A549 (cell line): ENCODE measurements around the gene STPG4. TPM values are rescaled to one million over a fixed set of nuclear protein-coding genes. Genes with fewer than 3 reads are reported as not detected.

Source experiments
- ATAC-seq, 2 experiments: fragments of 200-7000 bp in 1 of 2; fragments of >200 bp in 1 of 2; cut with Nextera tagmentation in 1 of 2; cut with Tn5 transposase in 1 of 2; 3 replicates each; pipeline versions ENCODE4 v1.8.0 to v1.9.1; 2018 to 2020; ENCODE audit warnings: mild to moderate bottlenecking in 1 of 2, moderate library complexity in 1 of 2
- CTCF ChIA-PET: fragments of 300-600 bp; sonication (Branson Sonifier 250); formaldehyde crosslinking; extraction: SDS; loops from one replicate; lab custom pipeline; 2021; ENCODE audit warnings: antibody characterized with exemption, inconsistent platforms; lab: Yijun Ruan, JAX
- POLR2A ChIA-PET: fragments of 350-600 bp; formaldehyde crosslinking; extraction: SDS; loops from one replicate; lab custom pipeline; 2021; ENCODE audit warnings: antibody characterized with exemption, inconsistent platforms; lab: Yijun Ruan, JAX
- DNase-seq, 2 experiments: peaks; one replicate each; pipeline versions ENCODE4 v3.0.0 to v3.0.0-alpha.2; 2011 to 2016; ENCODE audit warnings: low read depth in 1 of 2, low spot score in 1 of 2
- FAIRE-seq: peaks from 2 replicates; lab custom pipeline; 2011; peaks lifted over from hg19 to GRCh38; lab: Jason Lieb, UNC
- H3K27ac ChIP-seq, 2 experiments: fragments of >200 bp; sonication (Bioruptor Twin); formaldehyde crosslinking; 3 replicates each; pipeline ENCODE4 v1.5.1; 2016 to 2017
- H3K4me1 ChIP-seq: fragments of >200 bp; sonication (Bioruptor Twin); formaldehyde crosslinking; 3 replicates; pipeline ENCODE4 v1.6.1; 2016
- H3K4me2 ChIP-seq: fragments of >200 bp; sonication (Bioruptor Twin); formaldehyde crosslinking; 3 replicates; pipeline ENCODE4 v1.6.1; 2016
- H3K4me3 ChIP-seq: fragments of >200 bp; sonication (Bioruptor Twin); formaldehyde crosslinking; 3 replicates; pipeline ENCODE4 v1.5.1; 2016
- H3K9me3 ChIP-seq: fragments of >200 bp; sonication (Bioruptor Twin); formaldehyde crosslinking; 3 replicates; pipeline ENCODE4 v1.6.1; 2016
- E2F6 ChIP-seq: IDR thresholded peaks from 2 replicates; pipeline ENCODE4 v1.6.1; 2012; ENCODE audit warnings: low read depth, borderline replicate concordance
- EHF ChIP-seq: fragments of 250-450 bp; sonication (Bioruptor Pico); IDR thresholded peaks from 2 replicates; pipeline ENCODE4 v1.5.0; 2020; ENCODE audit warnings: mild to moderate bottlenecking
- EHMT2 ChIP-seq: fragments of 200-600 bp; sonication (generic); IDR thresholded peaks from 2 replicates; pipeline ENCODE4 v1.6.1; 2016; ENCODE audit warnings: antibody characterized with exemption, low read depth, mild to moderate bottlenecking, moderate library complexity
- EP300 ChIP-seq, 2 experiments: fragments of >200 bp; sonication (Bioruptor Twin); formaldehyde crosslinking; IDR thresholded peaks; 2 replicates in 1 of 2; 3 replicates in 1 of 2; pipeline ENCODE4 v1.6.1; 2016 to 2017
- FOSB ChIP-seq: fragments of 250-450 bp; sonication (Bioruptor Pico); IDR thresholded peaks from 2 replicates; pipeline ENCODE4 v1.5.0; 2020; ENCODE audit warnings: mild to moderate bottlenecking, moderate library complexity
- FOSL2 ChIP-seq, 2 experiments: fragments of 450-650 bp in 1 of 2; fragments of >200 bp in 1 of 2; sonication (Bioruptor Twin) in 1 of 2; formaldehyde crosslinking; IDR thresholded peaks; 2 replicates each; pipeline versions ENCODE4 v1.5.0 to v1.6.1; 2016 to 2020; ENCODE audit warnings: mild to moderate bottlenecking in 1 of 2, moderate library complexity in 1 of 2
- HEYL ChIP-seq: fragments of 250-450 bp; sonication (Bioruptor Pico); IDR thresholded peaks from 2 replicates; pipeline ENCODE4 v1.8.0; 2021; ENCODE audit warnings: mild to moderate bottlenecking, moderate library complexity
- JUN ChIP-seq, 2 experiments: fragments of >200 bp; sonication (Bioruptor Twin); formaldehyde crosslinking; IDR thresholded peaks; 2 replicates in 1 of 2; 3 replicates in 1 of 2; pipeline ENCODE4 v1.6.1; 2016 to 2017
- JUNB ChIP-seq: fragments of >200 bp; sonication (Bioruptor Twin); formaldehyde crosslinking; IDR thresholded peaks from 2 replicates; pipeline ENCODE4 v1.6.1; 2016
- KDM5A ChIP-seq: fragments of 200-600 bp; sonication (generic); IDR thresholded peaks from 2 replicates; pipeline ENCODE4 v1.6.1; 2016; ENCODE audit warnings: antibody characterized with exemption, mild to moderate bottlenecking
- MAFK ChIP-seq: fragments of 450-650 bp; IDR thresholded peaks from 2 replicates; pipeline ENCODE4 v1.6.1; 2014; ENCODE audit not compliant: partially characterized antibody
- MAZ ChIP-seq: fragments of 150-350 bp; IDR thresholded peaks from 2 replicates; pipeline ENCODE4 v1.6.1; 2014; ENCODE audit warnings: antibody characterized with exemption, low read depth, low read length, borderline replicate concordance
- NFE2L2 ChIP-seq: fragments of 150-350 bp; conservative IDR thresholded peaks from 2 replicates; pipeline ENCODE4 v1.6.1; 2014; ENCODE audit warnings: low read length
- POLR2AphosphoS2 ChIP-seq: conservative IDR thresholded peaks from 2 replicates; pipeline ENCODE4 v1.6.1; 2012; ENCODE audit warnings: low read length, improper control_type of control experiment, inconsistent platforms
- RAD21 ChIP-seq, 2 experiments: fragments of >200 bp in 1 of 2; sonication (Bioruptor Twin) in 1 of 2; formaldehyde crosslinking in 1 of 2; IDR thresholded peaks in 1 of 2; conservative IDR thresholded peaks in 1 of 2; 2 replicates in 1 of 2; 3 replicates in 1 of 2; pipeline ENCODE4 v1.6.1; 2012 to 2018; ENCODE audit warnings: inconsistent platforms in 1 of 2
- SMC3 ChIP-seq: fragments of >200 bp; sonication (Bioruptor Twin); formaldehyde crosslinking; IDR thresholded peaks from 3 replicates; pipeline ENCODE4 v1.6.1; 2018; ENCODE audit warnings: inconsistent platforms
- SREBF2 ChIP-seq: fragments of 450-650 bp; IDR thresholded peaks from 2 replicates; pipeline ENCODE4 v1.6.1; 2014; ENCODE audit warnings: mild to moderate bottlenecking, moderate library complexity
- TP53 ChIP-seq: fragments of 250-450 bp; sonication (Bioruptor Pico); IDR thresholded peaks from 2 replicates; pipeline ENCODE4 v1.5.0; 2021; ENCODE audit warnings: mild to moderate bottlenecking, moderate library complexity
- ZC3H11A ChIP-seq: fragments of 450-650 bp; IDR thresholded peaks from 2 replicates; pipeline ENCODE4 v1.6.1; 2014; ENCODE audit warnings: antibody characterized with exemption, mild to moderate bottlenecking
- ZNF302 ChIP-seq: fragments of 250-450 bp; sonication (Bioruptor Pico); IDR thresholded peaks from 2 replicates; pipeline ENCODE4 v1.9.0; 2021; ENCODE audit warnings: inconsistent platforms, mild to moderate bottlenecking, moderate library complexity
- WGBS: methylation state at CpG from one replicate; pipeline ENCODE4 v1.1.6; 2017; ENCODE audit errors: missing lambda C conversion rate; 5-methylcytosine and 5-hydroxymethylcytosine counted together
- polyA plus RNA-seq, 4 experiments: library from polyadenylated mRNA; depleted of rRNA in 3 of 4; stranded (reverse); fragments of >200 nt; fragmentation: RNase III in 1 of 4; extraction: RNeasy Plus Mini Kit Qiagen cat#74134 plus additional on column Dnase treatment in 1 of 4; gene quantifications; 2 replicates in 3 of 4; 3 replicates in 1 of 4; pipeline ENCODE4 v1.2.3, GENCODE V29; 2011 to 2017
- TF ChIP-seq, protein P1 (sequence below): fragments of 250-450 bp; sonication (Bioruptor Pico); IDR thresholded peaks from 2 replicates; pipeline ENCODE4 v1.5.0; 2020; ENCODE audit warnings: low read depth, mild to moderate bottlenecking, moderate library complexity
- TF ChIP-seq, protein P2 (sequence below): fragments of 450-650 bp; IDR thresholded peaks from 2 replicates; pipeline ENCODE4 v1.6.1; 2014; ENCODE audit warnings: antibody characterized with exemption

Gene STPG4
- polyA plus RNA-seq, 2 of the 4 experiments (the other 2 are of a cell fraction): 0.05 to 0.13 TPM

- no peak overlapping the region for H3K4me3 ChIP-seq
- FAIRE-seq: peak; percentile 39
- H3K9me3 ChIP-seq: no peaks in the 10 kb centered on the region
- ATAC-seq: no peak
- H3K4me1 ChIP-seq: peaks cover 91% of the 10 kb centered on the region
- peak overlapping the region; percentile 6; the same call in 2 of the 3 replicates for H3K4me2 ChIP-seq
- no peak for TF ChIP-seq RAD21 (conservative IDR thresholded peaks at IDR 0.05 in 1 of 2, IDR thresholded peaks at IDR 0.05 in 1 of 2)
- TF ChIP-seq FOSB (CRISPR knock-in tag): peak; percentile 65; the same call in 1 of the 2 replicates
- TF ChIP-seq POLR2AphosphoS2: no peak
- TF ChIP-seq ZC3H11A: no peak
- TF ChIP-seq, all 56 proteins: peak for 1
- H3K27ac ChIP-seq: no peak overlapping the region
- no peak for DNase-seq
- POLR2A ChIA-PET: interaction anchor here (1.1 kb wide), 1 partner anchor 9 kb away, joined by 4 read pairs; no protein-coding TSS in a partner anchor
- CTCF ChIA-PET: interaction anchor here (0.6 to 6.2 kb wide), 7 partner anchors 13 to 674 kb away, joined by 3 to 23 read pairs (median 3); no protein-coding TSS in a partner anchor
These were observed 10.0 kb upstream of the STPG4 start for GRCh38 chr2:47165001-47165555.

DNA sequence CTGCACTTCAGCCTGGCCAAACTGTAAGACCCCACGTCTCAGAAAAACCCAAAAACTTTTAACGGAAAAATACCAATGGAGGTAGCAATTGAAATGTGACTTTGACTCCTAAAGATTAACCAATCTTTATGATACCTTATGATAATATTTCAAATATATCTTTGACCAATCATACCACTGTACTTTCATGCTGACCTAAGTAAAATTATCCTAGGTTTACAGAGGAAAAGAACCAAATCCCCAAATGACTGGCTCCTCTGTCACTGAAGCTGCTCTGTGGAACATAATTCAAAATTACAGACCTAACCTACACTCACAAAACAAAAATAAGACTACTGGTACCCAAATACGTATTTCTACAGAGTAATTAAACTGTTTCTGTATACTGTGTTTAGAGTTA lies 7.7 kb upstream of the STPG4 start:
- POLR2A ChIA-PET: interaction anchor here (1.2 kb wide), 1 partner anchor 10 kb away, joined by 3 read pairs; no protein-coding TSS in a partner anchor

DNA sequence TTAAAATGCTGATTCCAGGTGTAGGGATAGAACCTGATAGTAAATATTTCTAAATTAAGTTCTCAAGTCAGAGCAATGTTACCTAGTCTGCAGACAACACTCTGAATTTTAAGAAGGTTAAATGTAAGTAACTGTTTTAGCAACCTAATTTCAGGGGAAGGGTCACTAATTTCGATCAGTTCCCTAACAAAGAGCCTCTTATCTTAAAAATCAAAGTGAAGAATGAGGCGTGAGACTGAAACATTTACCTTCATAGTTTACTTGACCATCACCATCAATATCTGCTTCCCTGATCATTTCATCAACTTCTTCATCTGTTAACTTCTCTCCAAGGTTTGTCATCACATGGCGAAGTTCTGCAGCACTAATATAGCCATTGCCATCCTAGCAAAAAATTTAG lies 6.4 kb upstream of the STPG4 start:
- ATAC-seq (no peak), DNase-seq (no peak), FAIRE-seq (no peak)
- H3K27ac ChIP-seq: no peak overlapping the region
- no peak overlapping the region for H3K4me2 ChIP-seq
- POLR2A ChIA-PET: interaction anchor here (0.6 kb wide), 1 partner anchor 126 kb away, joined by 3 read pairs; no protein-coding TSS in a partner anchor
- H3K9me3 ChIP-seq: no peaks in the 10 kb centered on the region
- H3K4me1 ChIP-seq: peaks cover 65% of the 10 kb centered on the region
- CTCF ChIA-PET: interaction anchor here (0.7 to 6.2 kb wide), 2 partner anchors 126 to 162 kb away, joined by 4 to 23 read pairs; no protein-coding TSS in a partner anchor
- TF ChIP-seq, protein P1, sequence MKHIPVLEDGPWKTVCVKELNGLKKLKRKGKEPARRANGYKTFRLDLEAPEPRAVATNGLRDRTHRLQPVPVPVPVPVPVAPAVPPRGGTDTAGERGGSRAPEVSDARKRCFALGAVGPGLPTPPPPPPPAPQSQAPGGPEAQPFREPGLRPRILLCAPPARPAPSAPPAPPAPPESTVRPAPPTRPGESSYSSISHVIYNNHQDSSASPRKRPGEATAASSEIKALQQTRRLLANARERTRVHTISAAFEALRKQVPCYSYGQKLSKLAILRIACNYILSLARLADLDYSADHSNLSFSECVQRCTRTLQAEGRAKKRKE (CRISPR knock-in tag): no peak
- TF ChIP-seq EHF (CRISPR knock-in tag) (no peak), NFE2L2 (no peak), JUN (IDR thresholded peaks at IDR 0.05) (no peak), JUNB (no peak), E2F6 (no peak), ZNF302 (no peak), SMC3 (no peak), FOSB (CRISPR knock-in tag) (no peak), EP300 (IDR thresholded peaks at IDR 0.05) (no peak), HEYL (CRISPR knock-in tag) (no peak), KDM5A (no peak), EHMT2 (no peak), MAZ (no peak)
- TF ChIP-seq, protein P2, sequence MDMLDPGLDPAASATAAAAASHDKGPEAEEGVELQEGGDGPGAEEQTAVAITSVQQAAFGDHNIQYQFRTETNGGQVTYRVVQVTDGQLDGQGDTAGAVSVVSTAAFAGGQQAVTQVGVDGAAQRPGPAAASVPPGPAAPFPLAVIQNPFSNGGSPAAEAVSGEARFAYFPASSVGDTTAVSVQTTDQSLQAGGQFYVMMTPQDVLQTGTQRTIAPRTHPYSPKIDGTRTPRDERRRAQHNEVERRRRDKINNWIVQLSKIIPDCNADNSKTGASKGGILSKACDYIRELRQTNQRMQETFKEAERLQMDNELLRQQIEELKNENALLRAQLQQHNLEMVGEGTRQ: no peak
- no peak overlapping the region for H3K4me3 ChIP-seq
- WGBS: 95% methylated on average over 3 of the region's 3 CpGs

More for the DNA sequence above, 7.7 kb upstream of the STPG4 start:
- no peak overlapping the region for H3K4me3 ChIP-seq
- no peak overlapping the region for H3K4me2 ChIP-seq
- DNase-seq (no peak), ATAC-seq (no peak), FAIRE-seq (no peak)
- 92% methylated on average over 3 of the region's 3 CpGs for WGBS
- H3K4me1 ChIP-seq: peaks cover 77% of the 10 kb centered on the region
- TF ChIP-seq HEYL (CRISPR knock-in tag): no peak
- peak; percentile 74 for TF ChIP-seq MAFK
- TF ChIP-seq TP53 (CRISPR knock-in tag): no peak
- TF ChIP-seq, protein P1 (CRISPR knock-in tag): no peak
- no peak for TF ChIP-seq FOSB (CRISPR knock-in tag)
- TF ChIP-seq FOSL2 (IDR thresholded peaks at IDR 0.05): no peak
- no peak for TF ChIP-seq FOSL2 (CRISPR knock-in tag; IDR thresholded peaks at IDR 0.05)
- no peak for TF ChIP-seq SREBF2
- no peak overlapping the region for H3K27ac ChIP-seq
- CTCF ChIA-PET: interaction anchor here (1.0 to 6.2 kb wide), 6 partner anchors 9 to 160 kb away, joined by 3 to 23 read pairs (median 4); no protein-coding TSS in a partner anchor
- H3K9me3 ChIP-seq: no peaks in the 10 kb centered on the region
